ENCODE measurements around the gene NAA30.

Gene NAA30

DNA sequence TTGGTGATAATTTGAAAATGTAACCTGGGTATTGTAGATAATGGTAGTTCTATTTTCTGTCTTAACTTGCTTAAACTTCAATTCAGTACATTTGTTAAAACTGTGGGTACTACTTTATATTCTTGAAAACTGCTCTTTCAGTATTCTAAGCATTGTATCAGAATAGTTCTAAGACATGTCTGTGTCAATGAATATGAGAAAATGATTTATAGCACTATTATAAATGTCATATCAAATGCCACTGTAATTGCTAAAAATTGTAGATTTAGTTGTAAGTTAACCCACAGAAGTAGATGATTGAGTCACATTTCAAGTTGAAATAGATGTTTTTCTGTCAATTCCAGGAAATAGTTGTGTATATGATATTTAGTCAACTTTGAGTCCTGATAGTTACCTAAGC, 2.4 kb downstream of the NAA30 start:
- DNase-seq (ENCODE audit: low spot score), result no peak
- no peak for TF ChIP-seq CTCF (IDR thresholded peaks at IDR 0.05; ENCODE audit: extremely low read depth, insufficient read depth, missing control alignments)
- in situ Hi-C loops (cut with MboI; ENCODE audit: low pct_unique_long_range_greater_than_20kb, low sequenced_read_pairs, unreplicated experiment), result no loop called here

- DNase-seq (ENCODE audit: low spot score), result no peak
- no peak for TF ChIP-seq CTCF (IDR thresholded peaks at IDR 0.05; ENCODE audit: extremely low read depth, insufficient read depth, missing control alignments)
- in situ Hi-C loops (cut with MboI; ENCODE audit: low pct_unique_long_range_greater_than_20kb, low sequenced_read_pairs, unreplicated experiment), result no loop called here
These were observed 10.4 kb downstream of the NAA30 start for GRCh38 chr14:57400556-57401494.

GRCh38 chr14:57401501-57401900, 11.1 kb downstream of the NAA30 start:
- DNase-seq (ENCODE audit: low spot score), result no peak
- TF ChIP-seq CTCF (IDR thresholded peaks at IDR 0.05; ENCODE audit: extremely low read depth, insufficient read depth, missing control alignments), result no peak
- in situ Hi-C loops (cut with MboI; ENCODE audit: low pct_unique_long_range_greater_than_20kb, low sequenced_read_pairs, unreplicated experiment), result no loop called here

DNA sequence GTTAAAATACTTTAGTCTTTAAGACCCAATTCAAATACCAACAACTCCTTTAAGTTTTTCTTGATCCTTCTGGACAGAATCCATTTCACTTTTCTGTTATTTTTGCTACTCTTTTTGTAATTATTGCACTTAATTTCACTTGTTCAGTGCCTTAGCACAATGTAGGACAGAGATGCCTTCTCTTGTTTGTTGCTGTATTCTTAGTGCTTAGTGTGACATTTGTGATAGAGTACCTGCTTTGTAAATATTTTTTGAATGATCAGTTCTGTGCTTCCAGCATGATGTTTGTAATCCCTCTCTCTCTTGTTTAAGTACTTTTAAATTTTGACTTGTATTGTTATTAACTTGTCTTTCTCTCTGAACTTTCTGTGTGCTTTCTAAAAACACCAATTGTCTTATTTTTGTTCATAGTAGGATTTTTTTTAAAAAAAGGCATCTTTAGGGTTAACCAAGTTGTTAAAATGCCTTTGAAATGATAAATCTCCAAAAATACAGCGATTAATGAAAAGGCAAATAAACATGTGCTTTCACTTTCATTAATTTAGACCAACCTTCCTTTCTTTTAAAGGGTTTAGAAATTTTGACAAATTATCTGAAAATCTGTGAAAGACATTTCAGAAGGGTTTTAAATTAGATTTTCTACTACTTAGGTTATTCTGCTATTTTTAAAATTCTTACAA, 11.9 kb downstream of the NAA30 start:
- no peak for TF ChIP-seq CTCF (IDR thresholded peaks at IDR 0.05; ENCODE audit: extremely low read depth, insufficient read depth, missing control alignments)
- no peak for DNase-seq (ENCODE audit: low spot score)
- in situ Hi-C loops (cut with MboI; ENCODE audit: low pct_unique_long_range_greater_than_20kb, low sequenced_read_pairs, unreplicated experiment), result no loop called here

DNA sequence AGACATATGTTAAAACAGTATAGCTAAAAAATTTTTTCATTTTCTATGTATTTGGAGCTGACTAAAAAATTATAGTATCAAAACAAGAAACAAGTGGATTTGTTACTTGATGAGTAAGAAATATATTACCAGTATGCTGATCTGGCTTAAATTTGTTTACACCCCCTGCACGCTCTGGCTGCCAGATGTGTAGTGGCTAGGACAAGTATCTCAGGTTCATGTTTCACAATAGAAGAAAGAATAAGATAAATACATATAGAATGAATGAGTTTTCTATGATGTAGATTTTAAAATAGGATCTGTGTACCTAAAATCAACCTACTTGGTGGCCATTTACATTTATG, 13.1 kb downstream of the NAA30 start:
- in situ Hi-C loops (cut with MboI; ENCODE audit: low pct_unique_long_range_greater_than_20kb, low sequenced_read_pairs, unreplicated experiment), result no loop called here
- no peak for TF ChIP-seq CTCF (IDR thresholded peaks at IDR 0.05; ENCODE audit: extremely low read depth, insufficient read depth, missing control alignments)
- no peak for DNase-seq (ENCODE audit: low spot score)

- in situ Hi-C loops (cut with MboI; ENCODE audit: low pct_unique_long_range_greater_than_20kb, low sequenced_read_pairs, unreplicated experiment), result no loop called here
- no peak for DNase-seq (ENCODE audit: low spot score)
- TF ChIP-seq CTCF (IDR thresholded peaks at IDR 0.05; ENCODE audit: extremely low read depth, insufficient read depth, missing control alignments), result no peak
These were observed 15.2 kb downstream of the NAA30 start for GRCh38 chr14:57405562-57405961.

Measured in GM13977 (cell line).